GM12864 (cell line): ENCODE data around the gene ATP23.

ENCODE experiments used
- DNase-seq: peaks from one replicate; pipeline ENCODE4 v3.0.0-alpha.2; 2011; ENCODE audit warnings: low read depth
- H3K4me3 ChIP-seq: 2 replicates; pipeline ENCODE4 v1.5.1; 2011; ENCODE audit warnings: mild to moderate bottlenecking, low read depth, low read length, control low read depth
- CTCF ChIP-seq: IDR thresholded peaks from 2 replicates; pipeline ENCODE4 v1.5.1; 2011; ENCODE audit warnings: low read depth, mild to moderate bottlenecking, moderate library complexity, low read length, control low read depth, inconsistent platforms; ENCODE audit errors: missing control alignments

The ATP23 gene

GRCh38 chr12:58008634-58009033, 67.3 kb downstream of the ATP23 start:
- no peak overlapping the region for H3K4me3 ChIP-seq
- no peak for DNase-seq
- TF ChIP-seq CTCF: no peak
